ENCODE measurements around the gene ANKLE2.

- TF ChIP-seq CTCF (IDR thresholded peaks at IDR 0.05) (no peak), POLR2A (IDR thresholded peaks at IDR 0.05) (no peak)
Observed at GRCh38 chr12:132774646-132775275, 13.1 kb upstream of the ANKLE2 start.

Measured in lower leg skin (tissue), 3 donors.